Measurements from ENCODE around the gene ZSCAN26.

The ZSCAN26 gene

GRCh38 chr6:28326371-28326948 is 59.5 kb downstream of the ZSCAN26 start:
- TF ChIP-seq TAF1 (IDR thresholded peaks at IDR 0.05; ENCODE audit: low read depth): no peak
- TF ChIP-seq FOXM1 (IDR thresholded peaks at IDR 0.05; ENCODE audit: borderline replicate concordance, low read depth): no peak
- TF ChIP-seq ZBTB7A (IDR thresholded peaks at IDR 0.05; ENCODE audit: low read depth): no peak
- TF ChIP-seq MAX (IDR thresholded peaks at IDR 0.05): no peak
- no peak for TF ChIP-seq TCF12 (IDR thresholded peaks at IDR 0.05; ENCODE audit: low read depth)
- TF ChIP-seq REST (IDR thresholded peaks at IDR 0.05; ENCODE audit: low read depth): no peak
- no peak for TF ChIP-seq RAD21 (IDR thresholded peaks at IDR 0.05; ENCODE audit: low read depth)
- no peak for TF ChIP-seq TEAD4 (IDR thresholded peaks at IDR 0.05)
- TF ChIP-seq EGR1 (IDR thresholded peaks at IDR 0.05): no peak
- TF ChIP-seq EP300 (IDR thresholded peaks at IDR 0.05; ENCODE audit: borderline replicate concordance): no peak

All from Ishikawa (cell line).